Gastroesophageal sphincter (tissue), 3 donors: ENCODE results near the gene ATG7.

ENCODE experiments used
- CTCF ChIP-seq, 4 experiments: fragments of 200-600 bp in 2 of 4; fragments of 450-650 bp in 2 of 4; sonication (generic) in 1 of 4; IDR thresholded peaks; one replicate each; pipeline ENCODE4 v1.5.1; 2017 to 2019; ENCODE audit warnings: antibody characterized with exemption in 4 of 4, mild to moderate bottlenecking in 2 of 4, moderate library complexity in 2 of 4
- POLR2A ChIP-seq, 2 donors: fragments of 450-650 bp; IDR thresholded peaks; one replicate each; pipeline ENCODE4 v1.6.1; 2017; ENCODE audit warnings: antibody characterized with exemption in 2 of 2, mild to moderate bottlenecking in 2 of 2, moderate library complexity in 1 of 2

GRCh38 chr3:11394392-11394791 lies 122.2 kb downstream of the ATG7 start:
- no peak for TF ChIP-seq CTCF (IDR thresholded peaks at IDR 0.05)
- no peak for TF ChIP-seq POLR2A (IDR thresholded peaks at IDR 0.05)
